Uterus (tissue), 2 donors: ENCODE data around the gene IRF1.

ENCODE experiments used
- CTCF ChIP-seq, 4 experiments: fragments of 200-600 bp in 2 of 4; fragments of 450-650 bp in 2 of 4; sonication (generic) in 2 of 4; IDR thresholded peaks; one replicate each; pipeline ENCODE4 v1.5.1; 2016 to 2019; ENCODE audit warnings: antibody characterized with exemption in 4 of 4, mild to moderate bottlenecking in 2 of 4, moderate library complexity in 1 of 4
- POLR2A ChIP-seq, 2 donors: fragments of 450-650 bp; IDR thresholded peaks; one replicate each; pipeline ENCODE4 v1.6.1; 2016; ENCODE audit warnings: antibody characterized with exemption in 2 of 2, mild to moderate bottlenecking in 1 of 2, moderate library complexity in 1 of 2

GRCh38 chr5:132467287-132467984, 23.1 kb downstream of the IRF1 start:
- TF ChIP-seq CTCF (IDR thresholded peaks at IDR 0.05) = no peak
- TF ChIP-seq POLR2A (IDR thresholded peaks at IDR 0.05) = no peak
